Measurements from ENCODE around the gene CSRP3.

GRCh38 chr11:19220903-19221724 lies 19.3 kb upstream of the CSRP3 start:
- TF ChIP-seq CTCF (IDR thresholded peaks at IDR 0.05) (no peak), POLR2A (IDR thresholded peaks at IDR 0.05) (no peak), POLR2AphosphoS5 (IDR thresholded peaks at IDR 0.05) (no peak)

All from prostate gland (tissue), 2 donors.